GM23338 (cell line): ENCODE measurements around the gene AGPS. TPM values are rescaled to one million over a fixed set of nuclear protein-coding genes. Genes with fewer than 3 reads are reported as not detected.

Source experiments
- ATAC-seq: fragments of 200-7000 bp; cut with Tn5 transposase; 3 replicates; pipeline ENCODE4 v1.9.1; 2020
- DNase-seq: peaks from one replicate; pipeline ENCODE4 v3.0.0-alpha.2; 2015; ENCODE audit warnings: low spot score
- H2AFZ ChIP-seq: fragments of 200-600 bp; sonication (generic); 2 replicates; pipeline ENCODE4 v1.8.0; 2016; ENCODE audit warnings: antibody characterized with exemption, mild to moderate bottlenecking, moderate library complexity
- H3F3A ChIP-seq: fragments of 200-600 bp; sonication (generic); replicated peaks from 2 replicates; pipeline ENCODE4 v1.8.0; 2017; ENCODE audit warnings: antibody characterized with exemption, mixed run types, low read depth
- H3K27ac ChIP-seq: fragments of 200-600 bp; sonication (generic); 2 replicates; pipeline ENCODE4 v1.6.1; 2016; ENCODE audit warnings: low read depth
- H3K27me3 ChIP-seq: fragments of 200-600 bp; sonication (generic); 2 replicates; pipeline ENCODE4 v1.8.0; 2016; ENCODE audit warnings: mild to moderate bottlenecking, mixed run types, moderate library complexity; ENCODE audit not compliant: insufficient read depth
- H3K36me3 ChIP-seq: fragments of 200-600 bp; sonication (generic); 2 replicates; pipeline ENCODE4 v1.8.0; 2016; ENCODE audit warnings: mild to moderate bottlenecking; ENCODE audit not compliant: insufficient read depth
- H3K4me1 ChIP-seq: fragments of 200-600 bp; sonication (generic); 2 replicates; pipeline ENCODE4 v1.8.0; 2016; ENCODE audit warnings: mild to moderate bottlenecking, moderate library complexity; ENCODE audit not compliant: insufficient read depth
- H3K4me2 ChIP-seq: fragments of 200-600 bp; sonication (generic); 2 replicates; pipeline ENCODE4 v1.7.1; 2017; ENCODE audit warnings: mixed run types
- H3K4me3 ChIP-seq: fragments of 200-600 bp; sonication (generic); 2 replicates; pipeline ENCODE4 v1.6.1; 2016; ENCODE audit warnings: mixed run types
- H3K79me2 ChIP-seq: fragments of 200-600 bp; sonication (generic); replicated peaks from 2 replicates; pipeline ENCODE4 v1.8.0; 2017; ENCODE audit warnings: mild to moderate bottlenecking; ENCODE audit not compliant: insufficient read depth
- H3K9me2 ChIP-seq: fragments of 200-600 bp; sonication (generic); 2 replicates; pipeline ENCODE4 v1.8.0; 2017; ENCODE audit not compliant: insufficient read depth
- H4K20me1 ChIP-seq: fragments of 200-600 bp; sonication (generic); replicated peaks from 2 replicates; pipeline ENCODE4 v1.8.0; 2017; ENCODE audit warnings: mild to moderate bottlenecking; ENCODE audit not compliant: insufficient read depth
- H3K27ac Mint-ChIP-seq: 2 replicates; pipeline ENCODE4 v1.8.0; 2020; ENCODE audit warnings: inconsistent platforms, mild to moderate bottlenecking, moderate library complexity, mixed read lengths
- H3K27me3 Mint-ChIP-seq: 3 replicates; pipeline ENCODE4 v1.8.0; 2022; ENCODE audit warnings: low read depth, mild to moderate bottlenecking, moderate library complexity, mixed read lengths, inconsistent platforms; ENCODE audit not compliant: insufficient read depth, poor library complexity
- H3K36me3 Mint-ChIP-seq: 3 replicates; pipeline ENCODE4 v1.8.0; 2021; ENCODE audit warnings: low read depth, mild to moderate bottlenecking, inconsistent platforms, moderate library complexity, mixed read lengths
- H3K4me1 Mint-ChIP-seq: 3 replicates; pipeline ENCODE4 v1.8.0; 2020; ENCODE audit warnings: mild to moderate bottlenecking, inconsistent platforms, mixed read lengths
- H3K4me3 Mint-ChIP-seq: 3 replicates; pipeline ENCODE4 v1.8.0; 2021; ENCODE audit warnings: moderate library complexity, mild to moderate bottlenecking, inconsistent platforms, mixed read lengths
- H3K9me3 Mint-ChIP-seq: 3 replicates; pipeline ENCODE4 v1.8.0; 2020; ENCODE audit warnings: moderate library complexity, mild to moderate bottlenecking, inconsistent platforms, mixed read lengths
- CREB1 ChIP-seq: fragments of 250-450 bp; sonication (Bioruptor Pico); IDR thresholded peaks from 2 replicates; pipeline ENCODE4 v1.5.0; 2020; ENCODE audit warnings: low read depth, mild to moderate bottlenecking, moderate library complexity
- CTCF ChIP-seq, 2 experiments: fragments of 200-600 bp in 1 of 2; sonication (generic) in 1 of 2; conservative IDR thresholded peaks; 2 replicates each; pipeline versions ENCODE4 v1.5.1 to v1.6.1; 2016 to 2017; ENCODE audit warnings: antibody characterized with exemption in 2 of 2, low read depth in 2 of 2, mild to moderate bottlenecking in 2 of 2, moderate library complexity in 1 of 2
- JUNB ChIP-seq: IDR thresholded peaks from one replicate; pipeline ENCODE4 v1.6.1; 2016; ENCODE audit warnings: antibody characterized with exemption; ENCODE audit not compliant: unreplicated experiment
- NANOG ChIP-seq: IDR thresholded peaks from 2 replicates; pipeline ENCODE4 v1.6.1; 2016; ENCODE audit warnings: antibody characterized with exemption, borderline replicate concordance
- POLR2AphosphoS5 ChIP-seq: IDR thresholded peaks from 2 replicates; pipeline ENCODE4 v1.6.1; 2016; ENCODE audit warnings: antibody characterized with exemption, low read depth
- REST ChIP-seq: IDR thresholded peaks from one replicate; pipeline ENCODE4 v1.6.1; 2018; ENCODE audit warnings: antibody characterized with exemption; ENCODE audit not compliant: unreplicated experiment
- STAT1 ChIP-seq: IDR thresholded peaks from one replicate; pipeline ENCODE4 v1.6.1; 2016; ENCODE audit warnings: antibody characterized with exemption; ENCODE audit not compliant: unreplicated experiment
- ZNF114 ChIP-seq: fragments of 250-450 bp; sonication (Bioruptor Pico); IDR thresholded peaks from 2 replicates; pipeline ENCODE4 v1.5.0; 2020; ENCODE audit warnings: mild to moderate bottlenecking, moderate library complexity
- ZNF331 ChIP-seq: fragments of 250-450 bp; sonication (Bioruptor Pico); IDR thresholded peaks from 2 replicates; pipeline ENCODE4 v1.5.0; 2020; ENCODE audit warnings: low read depth, mild to moderate bottlenecking, moderate library complexity
- ZNF462 ChIP-seq: fragments of 250-450 bp; sonication (Bioruptor Pico); IDR thresholded peaks from 2 replicates; pipeline ENCODE4 v1.5.0; 2020; ENCODE audit warnings: mild to moderate bottlenecking, moderate library complexity
- polyA plus RNA-seq: library from polyadenylated mRNA; unstranded; fragments of >200 nt; fragmentation: Nextera tagmentation; extraction: Ambion mirVana; gene quantifications from 2 replicates; pipeline ENCODE4 v1.2.1, GENCODE V29; 2016
- total RNA-seq: library from RNA; depleted of rRNA; stranded (reverse); fragments of >200 nt; shearing (Covaris generic); gene quantifications from 2 replicates; pipeline ENCODE4 v1.2.3, GENCODE V29; 2014

Gene AGPS
- total and polyA plus RNA-seq, 2 experiments from 2014 or later, result 14.6 to 73.2 TPM

- TF ChIP-seq ZNF462 (CRISPR knock-in tag), result no peak
Observed at GRCh38 chr2:177402096-177402495, 9.5 kb downstream of the AGPS start (continued).

- Histone ChIP-seq H3K27me3 (no peaks in the 10 kb centered on the region), H3K79me2 (peaks cover 100% of the 10 kb centered on the region), H2AFZ (no peak overlapping the region), H3K4me3 (no peak overlapping the region), H3K27ac (no peak overlapping the region), H3K36me3 (no peaks in the 10 kb centered on the region), H3F3A (no peaks in the 10 kb centered on the region), H3K4me1 (peaks cover 5% of the 10 kb centered on the region), H3K9me2 (no peaks in the 10 kb centered on the region; the same call in 1 of the 2 replicates), H3K4me2 (no peak overlapping the region), H4K20me1 (peaks cover 30% of the 10 kb centered on the region; the same call in 1 of the 2 replicates)
- DNase-seq, result no peak
- H3K36me3 Mint-ChIP-seq, result peaks cover 8% of the 10 kb centered on the region; the same call in 2 of the 3 replicates
- no peaks in the 10 kb centered on the region for H3K9me3 Mint-ChIP-seq
- TF ChIP-seq CTCF (conservative IDR thresholded peaks at IDR 0.05; ENCODE audit: low read depth in 2 of 2) (no peak), ZNF114 (CRISPR knock-in tag) (no peak), JUNB (no peak), STAT1 (no peak), ZNF331 (CRISPR knock-in tag) (no peak), REST (no peak), CREB1 (CRISPR knock-in tag) (no peak), POLR2AphosphoS5 (no peak), NANOG (no peak)
- H3K27me3 Mint-ChIP-seq, result no peaks in the 10 kb centered on the region
- no peak for ATAC-seq
- H3K4me3 Mint-ChIP-seq, result no peak overlapping the region
- no peak overlapping the region for H3K27ac Mint-ChIP-seq
- H3K4me1 Mint-ChIP-seq, result peaks cover 19% of the 10 kb centered on the region; the same call in 2 of the 3 replicates
Observed at GRCh38 chr2:177403838-177404237, 11.3 kb downstream of the AGPS start.
